GM19438 (cell line): ENCODE results near the gene OR6P1.

Experiments
- ATAC-seq: cut with Tn5 transposase; IDR thresholded peaks from one replicate; pipeline ENCODE4 v1.9.1; 2021; ENCODE audit warnings: low read depth; ENCODE audit not compliant: unreplicated experiment

Gene OR6P1

GRCh38 chr1:158520955-158521665 lies 49.3 kb downstream of the OR6P1 start:
- ATAC-seq = no peak

GRCh38 chr1:158520021-158520420 lies 50.4 kb downstream of the OR6P1 start:
- ATAC-seq = no peak

GRCh38 chr1:158516966-158517365 lies 53.4 kb downstream of the OR6P1 start:
- no peak for ATAC-seq
